Heart right ventricle (tissue), 16 donors: ENCODE data around the gene ORAI3. TPM values are rescaled to one million over a fixed set of nuclear protein-coding genes. Genes with fewer than 3 reads are reported as not detected.
A peak's percentile ranks its signal among the peaks of the same experiment; 100 is the strongest.

ENCODE experiments used
- ATAC-seq, 8 donors: fragments of 200-7000 bp; cut with Tn5 transposase; one replicate each; pipeline ENCODE4 v1.9.1; 2020; ENCODE audit warnings: mild to moderate bottlenecking in 8 of 8, moderate library complexity in 8 of 8, moderate number of reproducible peaks in 1 of 8
- DNase-seq, 2 donors: peaks; one replicate each; pipeline ENCODE4 v3.0.0-alpha.2; 2020
- H3K27ac ChIP-seq, 10 donors: fragments of 200-600 bp; sonication (generic) in 2 of 10; one replicate each; pipeline versions ENCODE4 v1.5.0 to v1.8.0; 2020 to 2022; ENCODE audit warnings: mild to moderate bottlenecking in 3 of 10
- H3K27me3 ChIP-seq, 7 donors: fragments of 200-600 bp; one replicate each; pipeline ENCODE4 v1.8.0; 2021 to 2022; ENCODE audit warnings: mild to moderate bottlenecking in 2 of 7
- H3K36me3 ChIP-seq, 9 donors: fragments of 200-600 bp; sonication (generic) in 1 of 9; one replicate each; pipeline versions ENCODE4 v1.5.0 to v1.8.0; 2020 to 2022; ENCODE audit warnings: mild to moderate bottlenecking in 2 of 9
- H3K4me1 ChIP-seq, 9 donors: fragments of 200-600 bp; sonication (generic) in 1 of 9; one replicate each; pipeline versions ENCODE4 v1.5.0 to v1.8.0; 2020 to 2022; ENCODE audit warnings: mild to moderate bottlenecking in 4 of 9
- H3K4me3 ChIP-seq, 10 donors: fragments of 200-600 bp; sonication (generic) in 2 of 10; one replicate each; pipeline versions ENCODE4 v1.5.0 to v1.8.0; 2020 to 2022; ENCODE audit warnings: mild to moderate bottlenecking in 7 of 10, moderate library complexity in 2 of 10
- H3K9me3 ChIP-seq, 11 donors: fragments of 200-600 bp in 10 of 11; sonication (generic) in 2 of 11; one replicate each; pipeline versions ENCODE4 v1.5.0 to v1.8.0; 2013 to 2022; ENCODE audit warnings: mild to moderate bottlenecking in 2 of 11, control low read depth in 1 of 11, moderate library complexity in 1 of 11
- CTCF ChIP-seq, 9 donors: fragments of 200-600 bp; sonication (generic) in 2 of 9; IDR thresholded peaks; one replicate each; pipeline versions ENCODE4 v1.5.0 to v1.8.0; 2021 to 2022; ENCODE audit warnings: antibody characterized with exemption in 9 of 9, mild to moderate bottlenecking in 5 of 9, moderate library complexity in 1 of 9
- WGBS, 2 donors: extraction: QIAGEN DNeasy Blood & Tissue Kit; methylation state at CpG; one replicate each; pipeline ENCODE4 v1.1.7; 2013; ENCODE audit warnings: inconsistent platforms in 1 of 2; 5-methylcytosine and 5-hydroxymethylcytosine counted together
- intact Hi-C, 10 donors: fragments of 100-400 bp; cut with DNase I; formaldehyde crosslinking; loops; one replicate each; pipeline versions ENCODE4 v1.11.1 to v1.14.2; 2022
- polyA plus RNA-seq, 2 donors: library from polyadenylated mRNA; stranded (reverse); fragments of 200-250 nt; gene quantifications; one replicate each; pipeline ENCODE4 v1.2.3, GENCODE V29; 2013
- total RNA-seq, 10 donors: library from RNA; stranded (reverse); fragmentation: NEBNext Ultra II Directional in 3 of 10; extraction: Animal tissue kit (Norgen Biotek cat#: 25700) in 3 of 10; gene quantifications; one replicate each; pipeline versions ENCODE4 v1.2.1 to v1.2.4, GENCODE V29; 2021 to 2023
- donor health status: Arrhythmogenic right ventricular cardiomyopathy.
- donor health status: ischemic (EF 13 %, LVEDD 7.1; RV severe dilation, severe dysfunction).
- donor health status: healthy with polysubstance abuse.
- donor health status: DM: no; HTN: yes; CAD: no.
- donor health status: DM: no; HTN: no; CAD: no.
- donor health status: ischemic (EF 25% LVEDD 6.9; RV normal size, moderate dysfunction).
- donor health status: ischemic (EF 25% LVEDD 5.7; RV mildly dilated, moderate dysfunction).
- donor health status: healthy.
- donor health status: DM: yes; HTN: yes; CAD: no.
- donor health status: Ischemic cardiomyopathy.
- donor health status: ischemic (EF 35%, LVEDD 5.7; RV mildly dilated, moderate dysfunction).
- donor health status: nonischemic (EF 11% LVEDD 7.7; RV severe dilation, severe dysfunction).
- donor health status: DM: yes; HTN: yes; CAD: no.
- donor health status: PGD.
- donor health status: ischemic (EF 29% LVEDD 5.4; RV normal size, mild dysfunction).
- donor health status: nonischemic (EF 23%, LVEDD 6.1; RV moderate dilation, normal function).

Gene ORAI3
- total and polyA plus RNA-seq, 12 donors, result 7.8 to 19.8 (median 11.4) TPM

DNA sequence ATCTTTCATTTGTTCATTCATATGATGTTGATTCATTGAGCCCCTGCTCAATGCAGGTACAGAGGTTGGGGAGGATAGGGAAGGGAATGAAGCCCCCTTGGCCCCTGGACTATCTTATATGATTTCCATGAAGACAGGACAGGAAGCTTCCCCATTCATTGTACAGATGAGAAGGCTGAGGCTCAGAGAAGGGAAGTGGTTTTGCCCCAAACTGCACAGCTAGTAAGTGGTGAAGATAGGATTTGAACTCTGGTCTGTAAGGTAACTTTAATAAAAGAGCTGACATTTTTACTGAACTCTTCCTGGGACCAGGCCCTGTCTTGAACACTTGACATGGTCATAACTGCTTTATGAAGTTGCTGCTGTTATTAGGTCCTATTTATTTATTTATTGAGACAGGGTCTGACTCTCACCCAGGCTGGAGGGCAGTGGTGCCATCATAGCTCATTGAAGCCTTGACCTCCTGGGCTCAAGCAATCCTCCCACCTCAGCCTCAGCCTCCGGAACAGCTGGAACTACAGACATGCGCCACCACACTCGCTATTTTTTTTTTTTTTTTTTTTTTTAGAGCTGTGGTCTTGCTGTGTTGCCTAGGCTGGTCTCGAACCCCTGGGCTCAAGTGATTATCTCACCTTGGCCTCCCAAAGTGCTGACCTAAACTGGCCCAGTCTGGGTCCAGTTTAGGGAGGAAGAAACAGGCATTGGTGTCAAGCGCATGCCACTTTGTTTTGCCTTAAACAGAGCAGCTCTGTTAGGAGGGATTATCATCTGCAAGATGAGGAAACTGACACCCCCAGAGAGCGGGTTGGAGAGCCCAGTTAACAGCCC is 47.5 kb upstream of the ORAI3 start:
- Histone ChIP-seq H3K36me3 (no peaks in the 10 kb centered on the region), H3K4me3 (peak overlapping the region in 9 of 10 donors; percentile 39 to 62 (median 56)), H3K4me1 (peaks cover 4 to 53% (median 38%) of the 10 kb centered on the region in 9 donors), H3K27ac (peak overlapping the region; percentile 74 to 96 (median 93)), H3K27me3 (no peaks in the 10 kb centered on the region), H3K9me3 (no peaks in the 10 kb centered on the region)
- DNase-seq, result no peak
- no peak for TF ChIP-seq CTCF (IDR thresholded peaks at IDR 0.05)
- WGBS, 2 donors, result 35 to 37% methylated on average over 6 of the region's 6 CpGs
- intact Hi-C loops, result loop anchor here in 9 of 10 donors (1.0 to 10.0 kb wide), 5 partner anchors 54 to 59 kb away; no protein-coding TSS in a partner anchor
- no peak for ATAC-seq

GRCh38 chr16:30902029-30902972 is 46.6 kb upstream of the ORAI3 start:
- Histone ChIP-seq H3K9me3 (no peaks in the 10 kb centered on the region), H3K27me3 (no peaks in the 10 kb centered on the region), H3K4me1 (peaks cover 2 to 47% (median 35%) of the 10 kb centered on the region in 9 donors), H3K4me3 (peak overlapping the region; percentile 32 to 62 (median 58)), H3K36me3 (no peaks in the 10 kb centered on the region), H3K27ac (peak overlapping the region; percentile 83 to 96 (median 94))
- intact Hi-C loops, result loop anchor here in 9 of 10 donors (1.0 to 10.0 kb wide), 5 partner anchors 55 to 60 kb away; no protein-coding TSS in a partner anchor
- DNase-seq, result peak; percentile 62 to 79
- TF ChIP-seq CTCF (IDR thresholded peaks at IDR 0.05), result peak in 8 of 9 donors; percentile 8 to 62 (median 18)
- ATAC-seq, result peak; percentile 62 to 96 (median 78)
- WGBS, 2 donors, result 9 to 14% methylated on average over 77 to 99 of the region's 99 CpGs

- no peak for TF ChIP-seq CTCF (IDR thresholded peaks at IDR 0.05)
- Histone ChIP-seq H3K27me3 (no peaks in the 10 kb centered on the region), H3K27ac (peak overlapping the region in 9 of 10 donors; percentile 83 to 96 (median 94)), H3K4me1 (peaks cover 0 to 43% (median 31%) of the 10 kb centered on the region in 9 donors), H3K4me3 (peak overlapping the region in 7 of 10 donors; percentile 32 to 62 (median 60)), H3K36me3 (no peaks in the 10 kb centered on the region), H3K9me3 (no peaks in the 10 kb centered on the region)
- DNase-seq (no peak), ATAC-seq (peak in 6 of 8 donors; percentile 7 to 36 (median 22))
- intact Hi-C loops, result loop anchor here in 8 of 10 donors (2.0 to 10.0 kb wide), 4 partner anchors 56 to 61 kb away; no protein-coding TSS in a partner anchor
- WGBS, 2 donors, result 67 to 72% methylated on average over 4 of the region's 4 CpGs
Observed at GRCh38 chr16:30903002-30903401, 45.9 kb upstream of the ORAI3 start.
